Measurements from ENCODE around the gene CLDN6. TPM values are rescaled to one million over a fixed set of nuclear protein-coding genes. Genes with fewer than 3 reads are reported as not detected.

The CLDN6 gene
- total and polyA plus RNA-seq, 9 of the 15 experiments (the other 6 are each of a cell fraction or from before 2014, with no cell fraction given) = 0.22 to 0.75 (median 0.38) TPM; not detected in 3

DNA sequence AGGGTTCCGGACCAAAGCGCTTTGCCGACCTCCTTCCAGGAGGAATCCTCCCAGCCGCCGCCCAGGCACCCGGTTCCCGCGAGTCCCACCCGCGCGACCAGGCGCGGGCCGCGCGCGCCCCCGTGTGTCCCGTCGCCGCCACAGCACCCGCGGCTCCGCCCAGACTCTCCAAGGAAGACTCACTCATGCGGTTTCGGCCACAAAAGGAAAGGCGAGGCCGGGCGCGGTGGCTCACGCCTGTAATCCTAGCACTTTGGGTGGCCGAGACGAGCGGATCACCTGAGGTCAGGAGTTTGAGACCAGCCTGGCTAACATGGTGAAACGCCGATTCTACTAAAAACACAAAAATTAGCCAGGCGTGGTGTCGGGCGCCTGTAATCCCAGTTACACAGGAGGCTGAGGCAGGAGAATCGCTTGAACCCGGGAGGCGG, 34.3 kb downstream of the CLDN6 start (continued):
- TF ChIP-seq MYNN (IDR thresholded peaks at IDR 0.05) (no peak), MYNN (CRISPR knock-in tag; IDR thresholded peaks at IDR 0.05) (no peak), POLR3A (IDR thresholded peaks at IDR 0.05; ENCODE audit: borderline replicate concordance, extremely low read depth, insufficient read depth, insufficient read length) (no peak), ZNF707 (CRISPR knock-in tag; conservative IDR thresholded peaks at IDR 0.05) (no peak), ZNF41 (CRISPR knock-in tag; conservative IDR thresholded peaks at IDR 0.05) (no peak), RBM39 (optimal IDR thresholded peaks at IDR 0.05; ENCODE audit: low read depth, low read length) (no peak), XRCC4 (IDR thresholded peaks at IDR 0.05; ENCODE audit: extremely low read depth, insufficient read depth, insufficient read length) (no peak), SMARCC2 (IDR thresholded peaks at IDR 0.05; ENCODE audit: low read depth) (no peak), PML (IDR thresholded peaks at IDR 0.05; ENCODE audit: low read length) (no peak), SRSF1 (IDR thresholded peaks at IDR 0.05; ENCODE audit: low read depth, low read length) (no peak), CBX1 (IDR thresholded peaks at IDR 0.05; ENCODE audit: low read depth) (peak; percentile 29; the same call in 1 of the 2 replicates), TCF7 (IDR thresholded peaks at IDR 0.05; ENCODE audit: borderline replicate concordance) (no peak), RFX7 (CRISPR knock-in tag; IDR thresholded peaks at IDR 0.05) (no peak), NFATC3 (IDR thresholded peaks at IDR 0.05) (no peak)
- TF ChIP-seq, protein P1, sequence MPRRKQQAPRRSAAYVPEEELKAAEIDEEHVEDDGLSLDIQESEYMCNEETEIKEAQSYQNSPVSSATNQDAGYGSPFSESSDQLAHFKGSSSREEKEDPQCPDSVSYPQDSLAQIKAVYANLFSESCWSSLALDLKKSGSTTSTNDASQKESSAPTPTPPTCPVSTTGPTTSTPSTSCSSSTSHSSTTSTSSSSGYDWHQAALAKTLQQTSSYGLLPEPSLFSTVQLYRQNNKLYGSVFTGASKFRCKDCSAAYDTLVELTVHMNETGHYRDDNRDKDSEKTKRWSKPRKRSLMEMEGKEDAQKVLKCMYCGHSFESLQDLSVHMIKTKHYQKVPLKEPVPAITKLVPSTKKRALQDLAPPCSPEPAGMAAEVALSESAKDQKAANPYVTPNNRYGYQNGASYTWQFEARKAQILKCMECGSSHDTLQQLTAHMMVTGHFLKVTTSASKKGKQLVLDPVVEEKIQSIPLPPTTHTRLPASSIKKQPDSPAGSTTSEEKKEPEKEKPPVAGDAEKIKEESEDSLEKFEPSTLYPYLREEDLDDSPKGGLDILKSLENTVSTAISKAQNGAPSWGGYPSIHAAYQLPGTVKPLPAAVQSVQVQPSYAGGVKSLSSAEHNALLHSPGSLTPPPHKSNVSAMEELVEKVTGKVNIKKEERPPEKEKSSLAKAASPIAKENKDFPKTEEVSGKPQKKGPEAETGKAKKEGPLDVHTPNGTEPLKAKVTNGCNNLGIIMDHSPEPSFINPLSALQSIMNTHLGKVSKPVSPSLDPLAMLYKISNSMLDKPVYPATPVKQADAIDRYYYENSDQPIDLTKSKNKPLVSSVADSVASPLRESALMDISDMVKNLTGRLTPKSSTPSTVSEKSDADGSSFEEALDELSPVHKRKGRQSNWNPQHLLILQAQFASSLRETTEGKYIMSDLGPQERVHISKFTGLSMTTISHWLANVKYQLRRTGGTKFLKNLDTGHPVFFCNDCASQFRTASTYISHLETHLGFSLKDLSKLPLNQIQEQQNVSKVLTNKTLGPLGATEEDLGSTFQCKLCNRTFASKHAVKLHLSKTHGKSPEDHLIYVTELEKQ (CRISPR knock-in tag; IDR thresholded peaks at IDR 0.05) = no peak
- TF ChIP-seq, protein P2, sequence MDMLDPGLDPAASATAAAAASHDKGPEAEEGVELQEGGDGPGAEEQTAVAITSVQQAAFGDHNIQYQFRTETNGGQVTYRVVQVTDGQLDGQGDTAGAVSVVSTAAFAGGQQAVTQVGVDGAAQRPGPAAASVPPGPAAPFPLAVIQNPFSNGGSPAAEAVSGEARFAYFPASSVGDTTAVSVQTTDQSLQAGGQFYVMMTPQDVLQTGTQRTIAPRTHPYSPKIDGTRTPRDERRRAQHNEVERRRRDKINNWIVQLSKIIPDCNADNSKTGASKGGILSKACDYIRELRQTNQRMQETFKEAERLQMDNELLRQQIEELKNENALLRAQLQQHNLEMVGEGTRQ (CRISPR knock-in tag; IDR thresholded peaks at IDR 0.05) = no peak
- TF ChIP-seq, protein P3, sequence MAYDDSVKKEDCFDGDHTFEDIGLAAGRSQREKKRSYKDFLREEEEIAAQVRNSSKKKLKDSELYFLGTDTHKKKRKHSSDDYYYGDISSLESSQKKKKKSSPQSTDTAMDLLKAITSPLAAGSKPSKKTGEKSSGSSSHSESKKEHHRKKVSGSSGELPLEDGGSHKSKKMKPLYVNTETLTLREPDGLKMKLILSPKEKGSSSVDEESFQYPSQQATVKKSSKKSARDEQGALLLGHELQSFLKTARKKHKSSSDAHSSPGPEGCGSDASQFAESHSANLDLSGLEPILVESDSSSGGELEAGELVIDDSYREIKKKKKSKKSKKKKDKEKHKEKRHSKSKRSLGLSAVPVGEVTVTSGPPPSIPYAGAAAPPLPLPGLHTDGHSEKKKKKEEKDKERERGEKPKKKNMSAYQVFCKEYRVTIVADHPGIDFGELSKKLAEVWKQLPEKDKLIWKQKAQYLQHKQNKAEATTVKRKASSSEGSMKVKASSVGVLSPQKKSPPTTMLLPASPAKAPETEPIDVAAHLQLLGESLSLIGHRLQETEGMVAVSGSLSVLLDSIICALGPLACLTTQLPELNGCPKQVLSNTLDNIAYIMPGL (CRISPR knock-in tag; IDR thresholded peaks at IDR 0.05) = no peak
- TF ChIP-seq, protein P4, sequence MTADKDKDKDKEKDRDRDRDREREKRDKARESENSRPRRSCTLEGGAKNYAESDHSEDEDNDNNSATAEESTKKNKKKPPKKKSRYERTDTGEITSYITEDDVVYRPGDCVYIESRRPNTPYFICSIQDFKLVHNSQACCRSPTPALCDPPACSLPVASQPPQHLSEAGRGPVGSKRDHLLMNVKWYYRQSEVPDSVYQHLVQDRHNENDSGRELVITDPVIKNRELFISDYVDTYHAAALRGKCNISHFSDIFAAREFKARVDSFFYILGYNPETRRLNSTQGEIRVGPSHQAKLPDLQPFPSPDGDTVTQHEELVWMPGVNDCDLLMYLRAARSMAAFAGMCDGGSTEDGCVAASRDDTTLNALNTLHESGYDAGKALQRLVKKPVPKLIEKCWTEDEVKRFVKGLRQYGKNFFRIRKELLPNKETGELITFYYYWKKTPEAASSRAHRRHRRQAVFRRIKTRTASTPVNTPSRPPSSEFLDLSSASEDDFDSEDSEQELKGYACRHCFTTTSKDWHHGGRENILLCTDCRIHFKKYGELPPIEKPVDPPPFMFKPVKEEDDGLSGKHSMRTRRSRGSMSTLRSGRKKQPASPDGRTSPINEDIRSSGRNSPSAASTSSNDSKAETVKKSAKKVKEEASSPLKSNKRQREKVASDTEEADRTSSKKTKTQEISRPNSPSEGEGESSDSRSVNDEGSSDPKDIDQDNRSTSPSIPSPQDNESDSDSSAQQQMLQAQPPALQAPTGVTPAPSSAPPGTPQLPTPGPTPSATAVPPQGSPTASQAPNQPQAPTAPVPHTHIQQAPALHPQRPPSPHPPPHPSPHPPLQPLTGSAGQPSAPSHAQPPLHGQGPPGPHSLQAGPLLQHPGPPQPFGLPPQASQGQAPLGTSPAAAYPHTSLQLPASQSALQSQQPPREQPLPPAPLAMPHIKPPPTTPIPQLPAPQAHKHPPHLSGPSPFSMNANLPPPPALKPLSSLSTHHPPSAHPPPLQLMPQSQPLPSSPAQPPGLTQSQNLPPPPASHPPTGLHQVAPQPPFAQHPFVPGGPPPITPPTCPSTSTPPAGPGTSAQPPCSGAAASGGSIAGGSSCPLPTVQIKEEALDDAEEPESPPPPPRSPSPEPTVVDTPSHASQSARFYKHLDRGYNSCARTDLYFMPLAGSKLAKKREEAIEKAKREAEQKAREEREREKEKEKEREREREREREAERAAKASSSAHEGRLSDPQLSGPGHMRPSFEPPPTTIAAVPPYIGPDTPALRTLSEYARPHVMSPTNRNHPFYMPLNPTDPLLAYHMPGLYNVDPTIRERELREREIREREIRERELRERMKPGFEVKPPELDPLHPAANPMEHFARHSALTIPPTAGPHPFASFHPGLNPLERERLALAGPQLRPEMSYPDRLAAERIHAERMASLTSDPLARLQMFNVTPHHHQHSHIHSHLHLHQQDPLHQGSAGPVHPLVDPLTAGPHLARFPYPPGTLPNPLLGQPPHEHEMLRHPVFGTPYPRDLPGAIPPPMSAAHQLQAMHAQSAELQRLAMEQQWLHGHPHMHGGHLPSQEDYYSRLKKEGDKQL (CRISPR knock-in tag; IDR thresholded peaks at IDR 0.05; ENCODE audit: borderline replicate concordance) = no peak

Measured in K562 (cell line).